HG03175 (cell line): ENCODE results near the gene PPP4R2.
"Not testable (repeated sequence)": the region's sequence is repeated elsewhere in the genome, so short reads cannot be mapped to it uniquely, and the experiment has no call there.

Source experiments
- ATAC-seq: cut with Tn5 transposase; IDR thresholded peaks from one replicate; pipeline ENCODE4 v1.9.1; 2021; ENCODE audit warnings: mild to moderate bottlenecking, moderate library complexity; ENCODE audit not compliant: unreplicated experiment

The PPP4R2 gene

DNA sequence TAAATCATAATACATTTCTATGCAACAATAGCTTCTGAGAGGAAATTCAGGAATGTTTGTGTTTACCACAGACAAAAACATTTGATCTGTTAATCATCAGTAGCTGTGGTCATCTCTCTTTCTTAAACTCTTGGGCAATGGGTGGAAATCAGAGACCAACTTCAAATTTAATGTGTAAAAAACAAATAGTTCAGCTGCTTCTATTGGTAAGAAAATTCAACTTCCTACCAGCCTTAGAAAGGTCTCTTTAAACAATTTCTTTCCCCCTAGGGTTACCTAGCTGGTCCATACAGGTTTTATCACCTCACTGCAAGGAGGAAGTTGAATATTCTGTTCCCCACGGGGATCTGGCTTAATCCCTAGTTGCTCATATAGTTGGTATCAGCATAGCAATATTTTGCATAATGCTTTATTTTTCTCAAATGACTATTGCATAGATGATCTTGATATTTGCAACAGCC lies 20.3 kb upstream of the PPP4R2 start:
- ATAC-seq: no peak

GRCh38 chr3:72977060-72977808 lies 19.4 kb upstream of the PPP4R2 start:
- ATAC-seq: peak; percentile 56

DNA sequence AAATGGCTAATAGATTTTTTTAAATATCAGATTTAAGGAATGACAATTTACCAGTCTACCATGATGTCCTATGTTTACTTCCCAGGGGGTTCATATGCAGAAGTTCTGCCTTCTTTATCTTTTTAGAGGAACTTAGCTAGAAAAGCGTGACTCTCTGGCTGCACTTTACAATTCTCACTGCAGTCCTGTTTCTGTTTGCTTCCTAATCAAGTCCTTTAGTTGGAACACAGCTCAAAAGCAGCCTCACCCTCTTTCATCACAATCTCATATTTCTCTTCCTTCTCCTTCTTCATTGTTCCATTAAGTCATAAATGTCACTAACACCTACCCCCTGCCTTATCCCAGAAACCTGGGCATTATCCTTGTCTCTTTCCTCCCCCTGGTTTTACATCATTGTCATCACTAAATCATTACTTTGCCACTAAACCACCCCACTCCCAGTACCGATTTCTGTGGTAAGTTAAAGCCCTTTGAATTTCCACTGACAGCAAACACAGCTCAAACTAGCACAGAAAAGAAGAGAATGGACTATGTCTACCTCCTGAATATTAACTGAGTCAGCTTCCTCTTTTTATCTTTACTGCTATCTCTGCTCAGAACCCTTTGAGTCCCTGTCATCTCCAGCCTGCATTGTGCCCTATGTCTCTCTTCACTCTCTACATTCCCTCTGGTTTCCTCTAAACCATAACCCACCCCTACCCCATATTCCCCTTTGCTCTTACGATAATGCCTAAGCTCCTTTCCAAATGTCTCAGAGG lies 13.8 kb upstream of the PPP4R2 start:
- ATAC-seq: no peak

DNA sequence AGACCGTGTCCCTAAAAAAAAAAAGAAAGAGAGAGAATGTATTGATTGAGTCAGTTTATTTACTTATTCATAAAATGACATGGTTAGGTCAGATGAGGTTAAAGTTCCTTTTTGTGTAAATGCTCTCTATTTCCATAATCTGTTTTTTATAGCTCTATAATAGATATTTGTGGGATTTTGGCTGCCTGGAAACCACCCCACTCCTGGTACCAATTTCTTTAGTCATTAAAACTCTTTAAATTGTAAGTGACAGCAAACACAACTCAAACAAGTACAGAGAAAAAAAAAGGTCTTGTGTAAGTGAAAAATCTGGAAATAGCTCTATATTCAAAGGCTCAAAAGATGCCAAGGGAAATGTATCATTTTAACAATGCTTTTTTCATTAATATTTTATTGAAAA lies 11.0 kb upstream of the PPP4R2 start:
- no peak for ATAC-seq

DNA sequence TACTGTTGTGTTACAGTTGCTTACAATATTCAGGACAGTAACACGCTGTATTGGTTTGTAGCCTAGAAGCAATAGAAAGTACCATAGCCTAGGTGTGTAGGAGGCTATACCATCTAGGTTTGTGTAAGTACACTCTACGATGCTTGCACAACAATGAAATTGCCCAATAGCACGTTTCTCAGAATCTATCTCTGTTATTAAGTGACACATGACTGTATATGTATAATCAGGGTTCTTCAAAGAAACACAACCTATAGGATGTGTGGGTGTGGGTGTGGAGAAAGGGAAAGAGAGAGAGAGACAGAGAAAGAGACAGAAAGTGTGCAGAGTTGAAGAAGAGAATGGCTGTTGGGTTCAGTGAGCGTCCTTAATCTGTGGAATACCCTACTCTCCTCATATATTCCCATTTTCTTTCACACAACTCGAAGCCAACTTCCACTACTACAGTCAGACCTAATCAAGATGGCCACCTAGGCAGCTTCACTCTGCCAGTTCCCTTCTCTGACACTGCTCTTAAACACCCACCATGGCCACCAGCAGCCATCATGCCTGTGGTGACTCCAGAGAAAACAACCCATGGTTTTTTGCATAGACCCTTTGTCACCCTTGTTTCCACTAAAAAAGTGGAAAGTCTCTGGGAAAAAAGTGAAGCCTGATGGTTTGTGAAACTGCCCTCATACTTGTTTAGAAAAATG lies 5.8 kb upstream of the PPP4R2 start:
- ATAC-seq: no peak

- ATAC-seq: no peak
Measured at GRCh38 chr3:72991522-72991921, 5.1 kb upstream of the PPP4R2 start.

- ATAC-seq: no peak
Measured at GRCh38 chr3:72993391-72993790, 3.2 kb upstream of the PPP4R2 start.

DNA sequence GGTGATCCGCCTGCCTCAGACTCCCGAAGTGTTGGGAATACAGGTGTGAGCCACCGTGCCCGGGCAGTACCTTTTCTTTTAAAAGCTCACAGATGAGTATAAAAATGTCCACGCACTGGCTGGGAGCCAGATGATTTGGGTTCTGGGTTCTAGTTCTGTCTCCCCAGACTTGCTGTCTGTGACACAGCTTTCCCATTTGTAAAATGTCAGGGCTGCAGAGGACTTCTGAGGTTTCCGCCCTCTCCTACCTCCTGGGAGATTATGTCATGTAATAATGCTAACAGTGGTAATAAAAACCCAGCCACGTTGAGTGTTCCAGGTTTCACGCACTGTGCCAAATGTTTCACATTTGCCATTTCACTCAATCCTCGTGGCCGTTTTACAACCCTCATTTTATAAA lies 1.3 kb upstream of the PPP4R2 start:
- ATAC-seq: no peak

- ATAC-seq: no peak
Measured at GRCh38 chr3:72996121-72996472, 514 bp upstream of the PPP4R2 start.

- peak; percentile 28 for ATAC-seq
Measured at GRCh38 chr3:72997421-72997961, 880 bp downstream of the PPP4R2 start.

DNA sequence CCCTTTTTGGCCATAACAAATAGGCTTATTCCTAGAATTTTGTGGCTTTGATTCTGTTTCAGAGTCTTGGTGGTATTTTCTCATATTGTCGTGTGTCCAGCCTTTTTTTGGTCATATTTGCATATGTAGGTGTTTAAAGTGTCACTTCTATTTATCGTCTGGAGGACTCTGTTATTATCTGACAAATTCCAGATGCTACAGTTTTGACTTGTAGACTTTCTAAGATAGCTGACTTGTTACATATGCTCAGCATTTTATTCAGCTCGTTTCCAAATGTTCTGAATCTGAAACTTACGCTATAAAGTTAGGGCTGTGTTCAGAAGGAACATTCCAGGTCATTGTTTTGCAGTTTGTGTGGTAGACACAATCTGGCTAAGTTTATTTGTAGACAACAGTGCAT lies 1.9 kb downstream of the PPP4R2 start:
- no peak for ATAC-seq

DNA sequence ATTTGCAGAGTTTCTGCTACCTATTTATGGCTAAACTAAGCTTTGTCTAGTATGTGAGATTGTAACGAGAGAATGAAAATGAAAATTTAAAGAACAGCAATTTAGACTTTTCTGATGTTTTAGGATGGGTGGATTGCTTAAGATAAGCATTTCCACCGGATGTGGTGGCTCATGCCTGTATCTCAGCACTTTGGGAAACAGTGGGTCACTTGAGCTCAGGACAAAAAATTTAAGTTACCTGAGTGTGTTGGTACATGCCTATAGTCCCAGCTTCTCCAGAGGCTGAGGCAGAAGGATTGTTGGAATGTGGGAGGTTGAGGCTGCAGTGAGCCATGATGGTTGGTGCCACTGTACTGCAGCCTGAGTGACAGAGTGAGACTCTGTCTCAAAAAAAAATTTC lies 3.3 kb downstream of the PPP4R2 start:
- no peak for ATAC-seq

GRCh38 chr3:73003050-73003449 lies 6.4 kb downstream of the PPP4R2 start:
- ATAC-seq: not testable (repeated sequence)

- no peak for ATAC-seq
Measured at GRCh38 chr3:73004316-73004715, 7.7 kb downstream of the PPP4R2 start.

- ATAC-seq: no peak
Measured at GRCh38 chr3:73007992-73008712, 11.5 kb downstream of the PPP4R2 start.

DNA sequence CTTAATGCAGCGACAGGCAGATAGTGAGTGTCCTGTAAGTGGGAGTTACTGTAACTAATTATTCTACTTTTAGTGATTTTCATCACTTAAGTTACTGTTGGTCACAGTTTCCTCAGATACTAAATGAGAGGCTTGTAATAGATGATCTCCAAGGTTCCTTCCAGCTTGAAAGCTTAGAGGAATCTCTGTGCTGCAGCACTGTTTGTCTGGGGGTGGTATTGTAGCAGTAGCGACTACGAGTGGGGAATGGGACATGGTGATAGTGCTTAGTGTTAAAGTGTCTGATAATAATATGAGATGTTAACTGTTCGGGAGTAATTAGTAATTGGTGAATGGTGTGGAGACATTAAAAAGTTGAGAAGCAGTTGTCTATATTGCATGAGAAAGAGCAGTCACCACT lies 12.4 kb downstream of the PPP4R2 start:
- ATAC-seq: no peak

- no peak for ATAC-seq
Measured at GRCh38 chr3:73009750-73010149, 13.1 kb downstream of the PPP4R2 start.

DNA sequence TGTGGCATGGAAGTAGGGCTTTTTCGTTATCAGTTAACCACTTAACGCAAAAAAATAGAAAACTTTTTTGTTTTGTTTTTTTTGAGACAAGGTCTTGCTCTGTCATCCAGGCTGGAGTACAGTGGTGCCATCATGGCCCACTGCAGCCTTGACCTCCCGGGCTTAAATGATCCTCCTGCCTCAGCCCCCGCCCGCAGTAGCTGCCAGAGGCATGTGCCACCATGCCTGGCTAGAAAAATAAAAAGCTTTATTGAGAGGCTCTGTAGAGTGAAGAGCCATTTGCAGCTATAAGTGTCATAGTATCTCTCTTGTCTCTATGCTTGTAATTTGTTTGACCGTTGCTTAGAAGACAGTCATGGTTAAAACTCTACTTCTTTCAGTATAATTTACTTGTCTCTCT lies 13.5 kb downstream of the PPP4R2 start:
- ATAC-seq: no peak

DNA sequence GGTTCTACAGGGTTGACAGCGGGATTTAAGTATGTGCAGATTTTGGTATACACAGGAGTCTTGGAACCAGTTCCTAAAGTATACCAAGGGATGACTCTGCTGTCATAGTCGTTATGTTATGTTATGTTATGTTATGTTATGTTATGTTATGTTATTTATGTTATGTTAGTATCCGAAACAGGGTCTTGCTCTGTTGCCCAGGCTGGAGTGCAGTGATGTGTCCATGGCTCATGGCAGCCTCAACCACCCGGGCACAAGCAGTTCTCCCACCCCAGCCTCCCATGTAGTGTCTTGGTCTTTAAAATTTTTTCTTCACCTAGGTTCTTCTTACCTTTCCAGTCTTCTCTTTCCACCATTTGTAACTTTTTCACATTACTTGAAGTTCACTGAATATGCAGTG lies 21.7 kb downstream of the PPP4R2 start:
- ATAC-seq: no peak

DNA sequence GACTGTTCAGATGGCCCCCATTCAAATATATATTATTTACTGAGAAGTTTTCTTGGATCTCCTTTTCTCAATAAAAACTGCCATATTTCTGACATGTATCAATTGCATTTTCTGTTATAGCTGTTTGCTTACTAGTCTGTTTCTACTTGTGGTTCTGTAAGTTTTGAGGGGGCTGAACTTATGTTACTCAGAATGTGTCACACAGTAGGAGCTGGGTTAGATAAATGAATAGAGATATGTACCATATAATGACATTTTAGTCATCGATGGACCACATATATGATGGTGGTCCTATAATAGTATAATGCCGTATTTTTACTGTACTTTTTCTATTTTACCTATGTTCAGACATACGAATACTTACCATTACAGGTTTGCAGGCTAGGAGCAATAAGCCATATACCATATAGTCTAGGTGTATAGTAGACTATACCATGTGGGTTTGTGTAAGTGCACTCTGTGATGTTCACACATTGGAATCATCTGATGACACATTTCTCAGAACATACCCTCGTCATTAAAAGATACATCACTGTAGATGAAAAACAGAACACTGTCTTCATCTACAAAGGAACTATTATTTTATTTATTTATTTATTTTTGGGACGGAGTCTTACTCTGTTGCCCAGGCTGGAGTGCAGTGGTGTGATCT lies 22.3 kb downstream of the PPP4R2 start:
- no peak for ATAC-seq
